ENCODE data around the gene MYO5C.
"Not testable (repeated sequence)": the region's sequence is repeated elsewhere in the genome, so short reads cannot be mapped to it uniquely, and the experiment has no call there.

MYO5C gene

GRCh38 chr15:52200831-52201365 is 94.7 kb downstream of the MYO5C start:
- DNase-seq = no peak

DNA sequence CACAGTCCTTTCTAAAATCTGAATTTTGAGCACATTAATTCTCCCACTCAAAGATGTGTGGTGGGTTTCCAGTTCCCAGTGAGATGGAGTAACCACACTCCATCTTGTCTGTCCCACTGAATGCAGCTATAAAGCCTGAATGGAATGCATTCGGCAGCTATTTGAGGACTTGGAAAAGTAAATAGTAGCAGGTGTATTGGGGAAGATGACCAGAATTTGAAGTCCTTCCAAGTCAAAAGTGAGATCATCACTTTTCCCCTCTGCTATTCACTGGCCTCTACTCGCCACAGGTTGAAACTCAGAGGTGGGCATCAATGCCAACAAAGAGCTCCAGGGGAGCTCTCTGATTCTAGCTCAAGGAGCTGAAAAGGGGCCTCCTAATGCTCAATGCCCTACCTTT is 96.3 kb downstream of the MYO5C start:
- no peak for DNase-seq

DNA sequence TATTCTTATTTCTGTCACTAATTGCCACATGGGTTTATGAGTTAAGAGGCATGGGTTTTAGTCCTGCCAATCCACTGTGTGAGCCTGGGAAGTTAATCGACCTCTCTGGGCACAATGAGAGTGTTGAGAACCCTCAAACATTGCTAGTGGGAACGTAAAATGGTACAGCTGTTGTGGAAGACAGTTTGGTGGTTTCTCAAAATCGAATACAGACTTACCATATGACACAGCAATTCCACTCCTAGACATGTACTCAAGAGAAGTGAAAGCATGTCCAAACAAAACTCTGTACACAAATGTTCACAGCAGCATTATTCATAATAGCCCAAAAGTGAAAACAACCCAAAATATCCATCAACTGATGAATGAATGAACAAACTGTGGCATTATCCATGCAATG is 98.7 kb downstream of the MYO5C start:
- DNase-seq = no peak

DNA sequence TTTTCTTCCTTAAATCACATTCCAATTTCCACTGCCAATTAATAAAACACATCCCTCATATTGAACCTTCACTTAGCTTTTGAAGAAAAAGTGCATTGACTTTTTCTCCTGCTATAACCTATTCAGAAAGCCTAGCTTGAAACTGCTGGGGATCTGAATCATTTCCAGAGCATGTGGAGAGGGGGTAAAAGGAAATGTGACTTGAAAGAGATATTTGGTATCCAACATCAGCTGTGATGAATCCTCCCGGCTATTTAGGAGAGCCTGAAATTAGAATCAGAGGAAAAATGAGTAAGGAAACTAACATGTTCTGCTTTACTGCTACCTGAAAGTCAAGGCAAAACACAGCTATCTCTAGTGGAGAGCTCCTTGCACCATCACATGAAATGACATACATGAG is 101.8 kb downstream of the MYO5C start:
- no peak for DNase-seq

GRCh38 chr15:52193321-52193720 is 102.3 kb downstream of the MYO5C start:
- DNase-seq = no peak

- DNase-seq = no peak
These were observed 104.4 kb downstream of the MYO5C start, which contains the start of gene GNB5 for GRCh38 chr15:52191207-52191606. TSS of gene GNB5 (minus strand) at chr15:52191392. CDS start at chr15:52184676, 6,716 bp downstream.

DNA sequence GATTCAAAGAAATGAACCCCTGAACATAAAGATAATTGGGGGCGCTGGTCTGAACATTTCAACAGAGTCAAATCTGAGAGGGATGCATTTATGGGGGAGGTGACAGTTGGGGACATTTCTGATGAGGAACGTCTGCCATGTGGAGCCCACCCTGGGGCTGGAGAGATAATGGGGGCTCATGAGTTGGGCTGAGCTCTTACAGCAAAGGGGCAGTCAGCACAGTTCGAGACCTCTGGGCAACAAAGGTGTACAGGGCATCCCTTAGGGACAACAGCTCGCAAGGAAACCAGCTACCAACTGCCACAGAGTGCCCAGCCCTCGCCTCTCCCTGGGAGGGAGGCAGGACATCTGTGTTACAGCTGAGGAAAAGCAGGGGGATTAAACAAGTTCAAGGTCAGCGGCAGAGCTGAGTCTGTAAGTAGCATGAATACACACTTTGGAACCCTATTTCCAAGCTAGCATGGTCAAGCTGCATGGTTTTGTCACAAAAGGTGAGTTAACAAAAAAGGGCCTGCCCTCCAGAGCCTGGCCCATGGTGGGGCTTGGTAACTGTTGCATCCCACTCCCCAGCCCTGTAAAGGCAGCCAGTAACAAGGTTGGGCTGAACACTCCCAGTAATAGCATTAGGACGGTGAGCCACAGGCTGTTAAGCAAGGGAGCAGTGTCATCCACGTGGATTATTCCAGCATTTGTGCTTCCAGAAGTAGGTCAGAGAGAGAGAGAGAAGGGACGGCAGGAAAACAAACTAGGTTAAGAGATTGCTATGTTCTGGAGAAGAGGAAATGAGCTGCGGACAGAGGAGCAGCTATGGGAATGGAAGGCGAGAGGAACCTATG is 108.7 kb downstream of the MYO5C start:
- DNase-seq = no peak

GRCh38 chr15:52185151-52185561 is 110.4 kb downstream of the MYO5C start:
- DNase-seq = no peak

- no peak for DNase-seq
These were observed 110.9 kb downstream of the MYO5C start for GRCh38 chr15:52184721-52185120.

GRCh38 chr15:52183562-52184173 is 111.9 kb downstream of the MYO5C start:
- peak in 2 of 6 experiments; percentile 4 for DNase-seq

- no peak for DNase-seq
These were observed 113.4 kb downstream of the MYO5C start for GRCh38 chr15:52181938-52182780.

DNA sequence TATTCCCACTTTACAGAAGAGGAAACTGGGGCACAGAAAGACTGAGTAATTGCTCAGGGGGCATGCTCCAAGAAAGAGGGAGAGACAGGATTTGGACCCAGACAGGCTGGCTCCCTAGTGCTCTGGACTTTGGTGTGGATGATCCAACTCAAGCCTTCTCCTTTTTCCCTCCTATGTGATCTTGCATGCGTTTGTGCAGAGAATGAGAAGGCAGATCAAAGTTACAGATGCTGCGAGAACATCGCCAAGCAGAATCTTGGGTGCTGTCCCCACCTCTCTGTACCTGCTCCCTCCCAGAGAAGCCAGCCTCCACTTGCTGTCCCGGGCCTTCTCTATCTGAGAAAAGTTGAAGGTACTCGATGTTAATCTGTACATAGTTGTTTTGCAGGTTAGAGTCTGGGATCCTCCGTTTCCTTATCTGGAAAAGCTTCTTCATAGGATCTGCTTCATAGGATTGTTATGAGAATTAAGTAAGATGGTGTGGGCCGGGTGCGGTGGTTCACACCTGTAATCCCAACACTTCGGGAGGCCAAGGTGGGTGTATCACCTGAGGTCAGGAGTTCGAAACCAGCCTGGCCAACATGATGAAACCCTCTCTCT is 114.7 kb downstream of the MYO5C start:
- DNase-seq = peak in 1 of 6 experiments; percentile 28

GRCh38 chr15:52180196-52180835 is 115.3 kb downstream of the MYO5C start:
- DNase-seq = peak in 5 of 6 experiments; percentile 46 to 92 (median 76)

DNA sequence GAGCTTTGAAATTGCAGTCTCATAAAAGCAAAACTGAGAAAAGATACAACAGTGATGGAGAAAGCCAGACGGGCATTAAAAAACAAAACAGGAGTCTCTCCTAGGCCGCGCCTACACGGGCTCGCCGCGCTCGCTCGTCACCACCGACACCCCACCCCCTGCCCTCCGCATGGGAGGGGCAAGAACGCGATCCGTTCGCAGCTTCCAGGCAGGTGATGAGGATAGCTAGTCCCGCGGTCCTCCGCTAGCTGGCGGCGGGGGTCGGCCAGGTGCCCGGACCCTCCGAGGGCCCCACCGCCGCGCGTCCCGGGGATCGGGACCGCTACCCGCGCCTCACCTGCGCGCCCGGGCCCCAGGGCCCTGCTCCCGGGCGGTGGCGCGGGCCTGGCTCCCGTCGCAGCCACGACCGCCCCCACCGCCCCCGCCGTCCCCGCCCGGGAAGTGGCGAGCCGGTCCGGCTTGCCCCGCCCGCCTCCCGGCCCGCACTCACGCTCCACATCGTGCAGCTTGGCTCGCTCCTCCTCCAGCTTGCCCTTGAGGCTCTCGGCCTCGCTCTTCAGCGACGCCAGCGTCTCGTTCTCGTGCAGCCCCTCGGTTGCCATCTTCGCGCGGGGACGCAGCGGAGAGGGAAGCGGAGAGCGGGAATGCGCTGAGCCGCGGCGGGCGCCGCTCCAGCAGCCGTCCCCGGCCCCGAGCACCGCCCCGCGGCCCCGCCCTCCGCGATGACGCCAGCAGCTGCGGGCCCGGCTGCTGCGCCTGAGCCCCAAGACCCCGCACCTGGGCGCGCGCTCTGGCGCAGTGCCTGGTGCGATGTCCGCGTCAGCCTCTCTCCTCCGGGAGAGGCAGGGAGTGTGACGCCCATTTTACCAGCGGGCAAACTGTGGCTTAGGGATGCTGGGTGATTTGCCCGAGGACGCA is 116.1 kb downstream of the MYO5C start:
- DNase-seq = peak; percentile 79 to 92 (median 85)

DNA sequence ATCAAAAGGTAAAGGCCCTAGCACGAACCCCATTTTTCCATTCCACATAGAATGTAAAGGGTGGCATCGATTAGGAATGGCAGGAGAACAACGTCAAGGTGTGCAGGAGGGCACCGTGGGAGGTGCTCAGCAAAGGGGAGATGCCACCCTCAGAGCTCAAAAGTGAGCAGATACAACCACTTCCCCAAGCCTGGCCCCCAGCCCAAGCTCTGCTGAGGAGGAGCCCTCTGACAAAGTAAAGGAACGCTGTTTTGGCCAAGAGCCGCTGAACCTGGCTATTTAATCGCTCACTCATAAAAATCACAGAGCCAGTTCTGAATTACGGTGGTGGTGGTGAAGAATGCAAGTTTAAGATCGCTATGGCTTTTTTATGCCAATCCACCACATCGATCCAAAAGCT is 116.8 kb downstream of the MYO5C start:
- DNase-seq = peak in 1 of 6 experiments; percentile 30

DNA sequence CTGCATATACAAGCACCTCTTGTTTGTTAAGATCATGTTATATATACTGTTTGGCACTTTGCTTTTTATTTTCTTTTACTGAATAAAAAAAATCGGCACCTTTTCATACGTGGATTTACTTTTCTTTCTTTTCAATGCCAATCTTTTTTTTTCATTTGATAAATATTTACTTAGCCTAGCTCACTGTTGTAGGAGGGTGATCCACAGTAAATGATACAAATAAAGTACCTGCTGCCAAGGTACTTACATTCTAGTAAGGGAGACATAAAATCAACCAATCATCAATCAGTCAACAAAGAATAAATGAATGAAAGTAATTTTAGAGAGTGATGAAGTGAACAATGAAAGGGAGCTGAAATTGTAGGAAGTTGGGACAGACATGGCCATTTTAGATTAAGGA is 122.7 kb downstream of the MYO5C start:
- no peak for DNase-seq

DNA sequence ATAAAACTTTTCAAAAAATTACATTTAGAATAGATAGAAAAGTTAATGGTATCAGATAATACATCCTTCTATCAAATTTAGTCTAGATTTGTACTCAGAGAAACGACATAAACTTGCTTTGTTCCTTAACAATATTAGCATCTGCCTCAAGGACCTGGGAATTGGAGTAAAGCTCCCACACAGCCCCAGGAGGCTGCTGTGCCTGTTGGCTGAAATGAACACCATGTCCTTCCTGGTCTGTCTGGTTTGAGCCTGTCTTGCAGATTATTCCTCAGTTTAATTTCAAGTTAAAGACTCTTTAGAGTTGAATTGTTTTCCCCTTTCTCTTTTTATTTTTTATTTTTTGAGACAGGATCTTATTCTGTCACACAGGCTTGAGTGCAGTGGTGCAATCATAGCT is 123.8 kb downstream of the MYO5C start:
- DNase-seq = no peak

DNA sequence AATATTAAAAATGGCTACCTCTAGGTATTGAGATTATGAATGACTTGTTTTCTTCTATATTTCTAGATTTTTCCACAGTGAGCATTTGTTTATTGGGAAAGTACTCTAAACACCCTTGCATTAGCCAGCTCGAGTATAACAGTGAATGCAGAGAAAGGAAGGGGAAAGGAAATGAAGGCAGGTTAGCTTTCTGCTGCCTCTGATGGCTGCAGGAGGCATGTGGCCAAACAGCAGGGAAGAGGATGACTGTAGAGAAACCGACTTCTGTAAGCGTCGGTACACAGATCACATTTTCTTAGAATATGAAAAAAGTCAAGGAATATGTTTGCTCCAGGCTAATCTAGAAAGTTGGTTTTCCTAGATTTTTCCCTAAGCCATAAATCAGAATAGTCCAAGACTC is 124.2 kb downstream of the MYO5C start:
- peak in 3 of 6 experiments; percentile 16 to 25 (median 24) for DNase-seq

DNA sequence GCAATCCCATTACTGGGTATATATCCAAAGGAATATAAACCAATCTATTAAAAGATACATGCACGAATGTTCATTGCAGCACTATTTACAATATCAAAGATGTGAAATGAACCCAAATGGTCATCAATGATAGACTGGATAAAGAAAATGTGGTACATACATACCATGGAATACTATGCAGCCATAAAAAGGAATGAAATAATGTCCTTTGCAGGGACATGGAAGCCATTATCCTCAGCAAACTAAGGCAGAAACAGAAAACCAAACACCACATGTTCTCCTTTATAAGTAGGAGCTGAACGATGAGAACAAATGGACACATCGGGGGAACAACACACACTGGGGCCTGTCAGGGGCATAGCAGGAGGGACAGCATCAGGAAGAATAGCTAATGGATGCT is 125.4 kb downstream of the MYO5C start:
- not testable (repeated sequence) for DNase-seq

DNA sequence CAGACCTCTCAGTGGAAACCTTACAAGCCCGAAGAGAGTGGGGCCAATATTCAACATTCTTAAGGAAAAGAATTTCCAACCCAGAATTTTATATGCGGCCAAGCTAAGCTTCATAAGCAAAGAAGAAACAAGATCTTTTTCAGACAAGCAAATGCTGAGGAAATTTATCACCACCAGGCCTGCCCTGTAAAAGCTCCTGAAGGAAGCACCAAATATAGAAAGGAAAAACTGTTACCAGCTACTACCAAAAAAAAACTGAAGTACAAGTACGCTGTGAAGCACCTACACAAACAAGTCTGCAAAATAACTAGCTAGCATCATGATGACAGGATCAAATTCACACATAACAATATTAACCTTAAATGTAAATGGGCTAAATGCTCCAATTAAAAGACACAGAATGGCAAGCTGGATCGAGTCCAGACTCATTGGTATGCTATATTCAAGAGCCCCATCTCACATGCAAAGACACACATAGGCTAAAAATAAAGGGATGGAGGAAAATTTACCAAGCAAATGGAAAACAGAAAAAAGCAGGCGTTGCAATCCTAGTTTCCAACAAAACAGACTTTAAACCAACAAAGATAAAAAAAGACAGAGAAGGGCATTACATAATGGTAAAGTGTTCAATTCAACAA is 130.0 kb downstream of the MYO5C start:
- not testable (repeated sequence) for DNase-seq
